Stimulated activated CD8-positive, alpha-beta memory T cell treated with anti-CD3 and anti-CD28 coated beads, Interleukin-7, amount 100 ng/mL, for 48 hours (primary cell): Measurements from ENCODE around the gene SLC35B1.
A peak's percentile ranks its signal among the peaks of the same experiment; 100 is the strongest.

Source experiments
- DNase-seq, 2 donors: peaks; one replicate each; pipeline ENCODE4 v3.0.0-alpha.2; 2020; ENCODE audit warnings: low read depth in 1 of 2; ENCODE audit errors: extremely low read depth in 1 of 2

The SLC35B1 gene

DNA sequence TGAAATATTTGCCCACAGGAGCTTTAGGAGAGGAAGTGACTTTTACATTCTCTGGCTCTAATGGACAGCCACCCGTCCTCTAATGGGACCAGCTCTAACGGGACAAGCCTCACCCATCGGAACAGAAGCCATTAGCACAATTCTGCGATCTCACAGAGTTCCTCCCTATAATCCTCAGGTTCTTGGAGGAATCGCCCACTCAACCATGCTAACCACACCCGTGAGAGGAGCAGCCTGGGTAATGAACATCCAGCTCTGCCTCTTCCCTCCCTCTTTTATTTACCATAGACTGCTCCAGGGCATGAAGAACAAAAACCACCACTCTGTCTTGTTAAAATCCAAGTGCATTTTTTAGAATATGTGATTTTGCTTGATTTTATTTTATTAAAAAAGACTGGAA is 6.8 kb downstream of the SLC35B1 start:
- DNase-seq, result no peak

- no peak for DNase-seq
Measured at GRCh38 chr17:49699966-49700575, 7.7 kb downstream of the SLC35B1 start.

- DNase-seq, result no peak
Measured at GRCh38 chr17:49698005-49698404, 9.8 kb downstream of the SLC35B1 start.

GRCh38 chr17:49696233-49696761 is 11.5 kb downstream of the SLC35B1 start:
- DNase-seq, result peak; percentile 51 to 85

DNA sequence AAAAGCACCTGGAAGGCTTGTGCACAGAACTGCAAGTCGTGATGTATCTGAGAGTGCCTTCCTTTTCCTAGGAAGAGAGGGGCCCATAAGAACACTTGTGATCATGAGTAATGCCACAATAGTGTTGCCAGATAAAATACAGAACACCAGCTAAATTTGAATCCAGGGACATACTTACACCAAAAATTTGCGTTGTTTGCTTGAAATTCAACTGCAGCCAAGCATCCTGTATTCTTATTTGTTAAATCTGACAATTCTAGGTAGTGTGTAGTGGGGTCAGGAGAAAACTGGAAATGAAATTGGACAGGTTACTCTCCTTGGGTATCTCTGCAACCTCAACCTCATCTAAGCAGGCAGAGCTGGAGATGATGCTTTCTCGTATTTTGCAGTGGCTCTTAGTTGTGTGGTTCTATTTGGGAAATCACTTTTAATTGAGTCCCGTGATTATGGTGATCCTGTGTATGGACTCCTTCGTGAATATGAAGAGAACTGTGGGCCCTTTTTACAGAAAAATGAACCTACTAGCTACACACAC is 12.0 kb downstream of the SLC35B1 start:
- DNase-seq, result no peak

DNA sequence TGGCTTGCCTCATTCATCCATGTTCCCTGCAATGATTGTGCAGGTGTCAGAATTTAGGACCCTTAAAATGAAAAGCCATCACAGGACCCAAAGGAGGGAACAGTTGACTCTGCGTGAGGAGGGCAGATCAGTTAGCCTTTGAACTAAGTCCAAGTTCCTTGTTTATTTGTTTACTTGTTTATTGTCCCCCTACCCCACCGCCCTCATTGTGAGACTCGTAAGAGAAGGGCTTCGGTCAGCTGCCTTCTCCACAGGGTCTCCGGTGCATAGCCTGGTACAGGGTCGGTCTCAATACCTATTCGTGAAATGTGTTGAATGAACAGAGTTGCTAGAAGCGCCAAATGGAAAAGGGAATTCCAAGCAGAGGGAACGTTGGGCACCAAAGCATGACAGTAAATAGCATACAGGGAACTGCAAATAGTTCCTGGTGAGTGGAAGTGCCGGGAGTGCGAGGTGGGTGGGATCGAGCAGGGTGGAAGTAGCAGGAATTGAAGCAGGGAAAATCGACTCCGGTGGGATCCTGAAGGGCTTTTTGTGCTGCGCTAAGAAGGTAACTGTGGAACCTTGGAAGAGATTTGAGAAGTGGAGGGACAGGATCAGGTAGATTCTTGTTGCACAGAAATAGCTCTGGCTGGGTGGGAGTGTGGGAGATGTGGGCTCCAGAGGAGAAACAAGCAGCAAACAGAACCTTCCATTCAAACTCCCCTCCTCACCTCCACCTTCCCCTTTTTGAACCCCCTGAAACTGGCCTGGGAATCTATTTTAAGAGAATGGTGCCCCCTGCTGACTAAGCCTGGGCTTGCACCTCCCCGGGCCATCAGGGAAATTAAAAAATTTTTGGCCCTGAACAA is 12.7 kb downstream of the SLC35B1 start:
- DNase-seq, result peak in 1 of 2 donors; percentile 33

DNA sequence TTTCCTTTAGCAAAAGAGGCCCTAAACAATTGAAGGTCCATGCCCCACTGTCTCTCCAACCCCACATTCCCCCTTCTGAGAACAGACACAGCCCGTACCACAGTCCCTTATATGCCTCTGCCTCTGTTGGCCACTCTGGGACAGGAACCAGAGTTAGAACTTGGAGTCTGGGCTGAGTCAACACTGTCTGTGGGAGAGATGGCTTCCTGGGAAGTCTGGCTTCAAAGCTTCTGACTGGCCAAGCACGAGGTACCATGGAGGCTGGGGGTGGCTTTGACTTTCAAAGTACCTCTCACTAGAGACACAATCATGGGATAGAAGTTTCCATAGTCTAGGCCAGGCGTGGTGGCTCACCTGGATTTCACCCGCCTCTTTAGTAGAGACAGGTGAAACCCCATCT is 15.0 kb downstream of the SLC35B1 start:
- no peak for DNase-seq

- no peak for DNase-seq
Measured at GRCh38 chr17:49691677-49692191, 16.0 kb downstream of the SLC35B1 start.

DNA sequence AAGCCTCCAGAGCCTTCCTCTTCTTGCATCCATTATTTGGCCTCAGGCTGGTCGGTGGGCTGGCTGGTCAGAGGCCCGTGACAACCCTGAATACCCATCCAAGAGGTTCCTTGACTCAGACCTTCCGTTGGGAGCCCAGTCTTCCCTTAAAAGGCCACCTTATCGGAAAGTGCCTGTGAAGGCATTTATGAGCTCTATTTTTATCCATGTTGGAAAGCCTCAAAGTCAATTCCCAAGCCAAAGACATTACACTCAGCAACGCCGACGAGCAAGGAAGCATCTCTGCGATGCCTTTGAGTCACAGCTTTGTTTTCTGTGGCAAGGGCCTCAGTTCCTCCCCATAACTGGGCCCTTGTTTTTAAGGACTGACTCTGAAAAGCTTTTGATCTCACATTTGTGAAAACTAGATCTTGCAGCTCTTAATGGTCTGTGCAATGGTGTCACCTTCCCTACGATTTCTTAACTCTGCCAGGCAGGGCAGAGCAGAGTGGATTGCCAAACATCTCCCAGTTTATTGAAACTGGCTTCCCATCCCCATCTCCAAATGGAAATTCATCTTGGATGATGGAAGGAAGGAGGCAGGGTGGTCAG is 16.6 kb downstream of the SLC35B1 start:
- no peak for DNase-seq

DNA sequence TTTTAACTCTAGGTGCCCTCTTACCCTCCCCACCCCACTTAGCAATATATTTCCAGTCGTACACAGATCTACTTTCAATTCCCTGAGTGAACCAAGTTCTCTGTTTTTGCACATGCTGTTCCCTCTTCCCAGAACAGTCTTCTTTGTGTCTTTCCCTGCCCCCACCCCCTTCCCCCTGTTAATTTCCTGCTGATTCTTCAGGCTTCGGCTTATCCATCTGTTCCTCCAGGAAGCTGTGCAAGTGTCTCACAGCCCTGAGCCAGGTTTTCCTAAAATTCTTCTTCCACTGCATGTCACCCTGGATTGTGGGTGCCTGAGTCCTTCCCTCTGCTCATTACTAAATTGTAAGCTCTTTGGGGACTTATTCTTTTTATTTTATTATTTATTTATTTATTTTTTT is 17.5 kb downstream of the SLC35B1 start:
- DNase-seq, result no peak

DNA sequence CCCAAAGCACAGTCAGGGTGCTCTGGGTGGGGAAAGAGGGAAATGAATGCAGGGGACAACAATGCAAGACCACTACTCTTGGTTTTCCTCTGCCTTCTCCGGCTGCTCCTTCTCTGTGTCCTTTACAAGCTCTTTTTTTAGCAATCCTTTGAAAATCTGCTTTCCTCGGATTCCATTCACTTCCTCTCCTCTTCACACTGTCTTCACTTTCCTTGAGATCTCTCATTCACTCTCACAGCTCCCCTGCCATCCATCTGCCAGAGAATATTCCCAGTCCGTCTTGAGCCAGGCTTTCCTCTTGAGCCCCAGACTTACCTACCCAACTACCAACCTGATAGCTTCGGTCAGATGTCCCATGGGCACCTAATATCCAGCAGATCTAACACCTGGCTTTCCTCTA is 18.9 kb downstream of the SLC35B1 start:
- no peak for DNase-seq

GRCh38 chr17:49687878-49688491 is 19.8 kb downstream of the SLC35B1 start:
- DNase-seq, result no peak

DNA sequence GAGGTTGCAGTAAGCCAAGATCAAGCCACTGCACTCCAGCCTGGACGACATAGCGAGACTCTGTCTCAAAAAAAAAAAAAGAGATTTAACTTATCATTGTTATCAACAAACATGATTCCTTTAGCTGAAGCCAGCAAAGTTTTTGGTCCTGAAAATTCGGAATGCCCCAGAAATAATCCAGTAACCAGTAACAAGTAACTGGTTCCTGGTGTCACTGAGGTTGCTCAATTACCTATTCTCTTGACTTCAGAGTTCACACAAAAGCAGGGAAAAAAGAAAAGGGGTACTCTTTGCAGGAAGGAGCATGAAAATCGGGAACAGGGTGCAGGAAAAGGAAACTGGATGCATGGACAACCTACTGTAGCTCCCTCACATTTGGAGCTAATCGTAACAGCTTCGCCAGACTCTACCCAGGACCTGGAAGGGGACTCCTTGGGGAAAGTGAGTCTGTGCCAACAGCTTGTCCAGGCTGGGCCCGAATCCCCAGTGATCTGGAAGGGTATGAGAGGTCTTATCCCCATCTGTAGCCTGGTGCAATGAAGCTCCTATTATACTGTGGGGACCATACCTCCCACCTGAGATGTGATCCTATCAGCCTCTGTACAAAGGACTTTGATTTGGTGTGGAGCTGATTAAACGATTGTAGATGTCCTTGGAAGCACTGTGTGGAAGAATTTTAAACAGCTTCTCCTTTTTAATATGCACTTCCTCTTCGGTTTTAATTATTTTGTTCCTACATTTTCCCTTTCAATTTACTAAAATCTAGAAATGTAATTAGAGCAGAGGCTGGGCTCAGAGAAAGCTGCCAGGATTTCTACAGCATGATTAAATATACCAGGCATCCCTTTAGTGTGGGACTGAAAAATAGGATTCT is 26.4 kb downstream of the SLC35B1 start:
- DNase-seq, result no peak

DNA sequence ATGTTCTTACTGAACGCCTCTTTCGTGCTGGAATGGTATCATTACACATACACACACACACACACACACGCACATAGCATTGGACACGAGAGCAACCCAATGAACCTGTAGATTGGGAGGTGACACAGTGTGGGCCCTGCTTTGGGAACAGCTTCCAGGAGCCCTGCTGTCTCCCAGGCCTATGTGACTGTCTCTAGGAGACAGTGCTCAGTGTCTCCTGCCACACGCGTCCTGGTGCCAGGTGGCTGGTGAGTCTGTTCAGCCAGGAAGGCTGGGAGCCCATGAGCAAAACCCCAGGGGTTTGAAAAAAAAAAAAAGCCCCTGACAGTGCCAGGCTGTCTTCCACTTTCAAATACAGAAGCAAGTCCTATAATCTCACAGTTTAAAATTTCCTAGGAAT is 27.4 kb downstream of the SLC35B1 start:
- DNase-seq, result no peak

GRCh38 chr17:49677933-49678847 is 29.6 kb downstream of the SLC35B1 start, which contains the start of gene SPOP:
Gene SPOP, minus strand, starts transcription at chr17:49678097. Its CDS starts 55,287 bp downstream, at chr17:49622810.
- peak; percentile 98 to 99 for DNase-seq

- DNase-seq, result peak; percentile 90 to 94
Measured at GRCh38 chr17:49677134-49677932, 30.4 kb downstream of the SLC35B1 start.

DNA sequence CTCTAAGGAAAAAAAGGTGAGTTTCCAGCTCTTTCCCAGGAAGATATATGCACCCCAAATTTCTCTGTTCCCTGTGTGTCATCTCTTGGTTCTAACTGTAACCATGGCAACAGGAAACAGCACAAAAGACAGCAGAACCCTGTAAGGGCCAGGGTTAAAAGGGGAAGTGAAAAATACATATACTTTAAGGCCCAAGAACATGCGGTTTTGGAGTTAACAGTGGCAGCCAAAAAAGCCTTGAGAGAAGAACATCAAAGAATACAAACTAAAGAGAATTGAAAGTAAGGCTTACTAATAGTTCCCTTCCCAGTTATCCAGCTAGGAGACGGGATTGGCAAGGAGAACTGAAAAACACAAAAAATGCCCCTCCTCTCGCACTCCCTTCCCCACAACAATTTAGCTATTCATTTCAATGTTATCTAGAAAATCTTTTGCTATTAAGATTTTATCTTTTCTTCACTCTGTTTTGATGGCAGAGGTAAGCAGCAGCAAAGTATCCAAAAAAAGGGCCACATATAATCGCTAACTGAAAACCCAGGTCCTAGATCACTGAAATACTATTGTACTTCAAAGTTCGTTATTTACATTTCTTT is 31.4 kb downstream of the SLC35B1 start:
- DNase-seq, result no peak

GRCh38 chr17:49674507-49674906 is 33.3 kb downstream of the SLC35B1 start:
- DNase-seq, result no peak
